Uterus (tissue), 2 donors: ENCODE results near the gene TTC4.

Source experiments
- CTCF ChIP-seq, 4 experiments: fragments of 200-600 bp in 2 of 4; fragments of 450-650 bp in 2 of 4; sonication (generic) in 2 of 4; IDR thresholded peaks; one replicate each; pipeline ENCODE4 v1.5.1; 2016 to 2019; ENCODE audit warnings: antibody characterized with exemption in 4 of 4, mild to moderate bottlenecking in 2 of 4, moderate library complexity in 1 of 4
- POLR2A ChIP-seq, 2 donors: fragments of 450-650 bp; IDR thresholded peaks; one replicate each; pipeline ENCODE4 v1.6.1; 2016; ENCODE audit warnings: antibody characterized with exemption in 2 of 2, mild to moderate bottlenecking in 1 of 2, moderate library complexity in 1 of 2

GRCh38 chr1:54728027-54728426, 12.4 kb downstream of the TTC4 start:
- TF ChIP-seq CTCF (IDR thresholded peaks at IDR 0.05), result no peak
- no peak for TF ChIP-seq POLR2A (IDR thresholded peaks at IDR 0.05)
